Ascending aorta (tissue), 2 donors: ENCODE measurements around the gene AMHR2. TPM values are rescaled to one million over a fixed set of nuclear protein-coding genes. Genes with fewer than 3 reads are reported as not detected.
"Not testable (repeated sequence)": the region's sequence is repeated elsewhere in the genome, so short reads cannot be mapped to it uniquely, and the experiment has no call there.

Experiments used
- DNase-seq, 2 donors: peaks; one replicate each; pipeline ENCODE4 v3.0.0-alpha.2; 2019; ENCODE audit warnings: low spot score in 2 of 2
- H3K27ac ChIP-seq, 2 donors: fragments of 200-600 bp; sonication (generic); one replicate each; pipeline ENCODE4 v1.5.1; 2016 to 2017; ENCODE audit warnings: mild to moderate bottlenecking in 1 of 2
- H3K27me3 ChIP-seq: fragments of 200-600 bp; sonication (generic); one replicate; pipeline ENCODE4 v1.5.1; 2017
- H3K36me3 ChIP-seq, 2 donors: fragments of 200-600 bp; sonication (generic); one replicate each; pipeline ENCODE4 v1.5.1; 2016
- H3K4me1 ChIP-seq, 2 donors: fragments of 200-600 bp; sonication (generic); one replicate each; pipeline ENCODE4 v1.5.1; 2016 to 2017; ENCODE audit warnings: mild to moderate bottlenecking in 1 of 2
- H3K4me3 ChIP-seq, 2 donors: fragments of 200-600 bp; sonication (generic); one replicate each; pipeline ENCODE4 v1.5.1; 2016 to 2017; ENCODE audit warnings: mild to moderate bottlenecking in 1 of 2
- H3K9me3 ChIP-seq, 2 donors: fragments of 200-600 bp; sonication (generic); one replicate each; pipeline ENCODE4 v1.5.1; 2016
- CTCF ChIP-seq, 3 experiments: fragments of 200-600 bp in 2 of 3; fragments of 450-650 bp in 1 of 3; sonication (generic) in 2 of 3; IDR thresholded peaks; one replicate each; pipeline ENCODE4 v1.5.1; 2016 to 2019; ENCODE audit warnings: antibody characterized with exemption in 3 of 3, mild to moderate bottlenecking in 1 of 3, moderate library complexity in 1 of 3
- intact Hi-C: fragments of 100-400 bp; cut with DNase I; formaldehyde crosslinking; loops from one replicate; pipeline ENCODE4 v1.15.1; 2023
- total RNA-seq: library from RNA; depleted of rRNA; stranded (reverse); fragments of >200 nt; gene quantifications from one replicate; pipeline ENCODE4 v1.1.0, GENCODE V29; 2016

AMHR2 gene
- total RNA-seq, 1 donor from 2014 or later: not detected

GRCh38 chr12:53410951-53411350 lies 12.7 kb upstream of the AMHR2 start:
- Histone ChIP-seq H3K4me3 (no peak overlapping the region), H3K27me3 (no peaks in the 10 kb centered on the region), H3K4me1 (peaks cover 0 to 9% of the 10 kb centered on the region in 2 donors), H3K9me3 (no peaks in the 10 kb centered on the region), H3K27ac (no peak overlapping the region), H3K36me3 (peaks cover 64 to 66% of the 10 kb centered on the region in 2 donors)
- TF ChIP-seq CTCF (IDR thresholded peaks at IDR 0.05): no peak
- no peak for DNase-seq
- intact Hi-C loops: no loop called here

GRCh38 chr12:53413485-53414204 lies 10.0 kb upstream of the AMHR2 start:
- TF ChIP-seq CTCF (IDR thresholded peaks at IDR 0.05): no peak
- Histone ChIP-seq H3K27me3 (no peaks in the 10 kb centered on the region), H3K4me3 (no peak overlapping the region), H3K9me3 (no peaks in the 10 kb centered on the region), H3K27ac (no peak overlapping the region), H3K4me1 (peaks cover 0 to 9% of the 10 kb centered on the region in 2 donors), H3K36me3 (peaks cover 39 to 40% of the 10 kb centered on the region in 2 donors)
- DNase-seq: no peak
- intact Hi-C loops: no loop called here

- TF ChIP-seq CTCF (IDR thresholded peaks at IDR 0.05): no peak
- peaks cover 26 to 28% of the 10 kb centered on the region in 2 donors for H3K36me3 ChIP-seq
- no peak overlapping the region for H3K4me3 ChIP-seq
- no peaks in the 10 kb centered on the region for H3K9me3 ChIP-seq
- no peaks in the 10 kb centered on the region for H3K27me3 ChIP-seq
- peaks cover 0 to 9% of the 10 kb centered on the region in 2 donors for H3K4me1 ChIP-seq
- no peak overlapping the region for H3K27ac ChIP-seq
- DNase-seq: no peak
- intact Hi-C loops: no loop called here
Observed at GRCh38 chr12:53414756-53415417, 8.8 kb upstream of the AMHR2 start.

- H3K27ac ChIP-seq, H3K9me3 ChIP-seq, H3K4me1 ChIP-seq, DNase-seq, intact Hi-C loops, H3K27me3 ChIP-seq, H3K4me3 ChIP-seq: not testable (repeated sequence)
- peaks cover 18 to 19% of the 10 kb centered on the region in 2 donors for H3K36me3 ChIP-seq
Observed at GRCh38 chr12:53415752-53416389, 7.8 kb upstream of the AMHR2 start.

- intact Hi-C loops, H3K36me3 ChIP-seq, DNase-seq, H3K9me3 ChIP-seq, H3K4me1 ChIP-seq, H3K4me3 ChIP-seq, H3K27me3 ChIP-seq, H3K27ac ChIP-seq: not testable (repeated sequence)
Observed at GRCh38 chr12:53417291-53417816, 6.3 kb upstream of the AMHR2 start.

GRCh38 chr12:53418221-53418620 lies 5.4 kb upstream of the AMHR2 start:
- peaks cover 0 to 9% of the 10 kb centered on the region in 2 donors for H3K4me1 ChIP-seq
- no peak overlapping the region for H3K4me3 ChIP-seq
- no peaks in the 10 kb centered on the region for H3K27me3 ChIP-seq
- no peaks in the 10 kb centered on the region for H3K9me3 ChIP-seq
- no peak for DNase-seq
- intact Hi-C loops: no loop called here
- H3K27ac ChIP-seq: no peak overlapping the region
- peaks cover 0 to 3% of the 10 kb centered on the region in 2 donors for H3K36me3 ChIP-seq
- TF ChIP-seq CTCF (IDR thresholded peaks at IDR 0.05): no peak
